GM12873 (cell line): ENCODE data around the gene PLEKHG4.

Source experiments
- CTCF ChIP-seq: IDR thresholded peaks from 2 replicates; pipeline ENCODE4 v1.5.1; 2012; ENCODE audit warnings: low read depth, mild to moderate bottlenecking, moderate library complexity, low read length, control low read depth; ENCODE audit not compliant: insufficient read depth; ENCODE audit errors: missing control alignments

The PLEKHG4 gene

DNA sequence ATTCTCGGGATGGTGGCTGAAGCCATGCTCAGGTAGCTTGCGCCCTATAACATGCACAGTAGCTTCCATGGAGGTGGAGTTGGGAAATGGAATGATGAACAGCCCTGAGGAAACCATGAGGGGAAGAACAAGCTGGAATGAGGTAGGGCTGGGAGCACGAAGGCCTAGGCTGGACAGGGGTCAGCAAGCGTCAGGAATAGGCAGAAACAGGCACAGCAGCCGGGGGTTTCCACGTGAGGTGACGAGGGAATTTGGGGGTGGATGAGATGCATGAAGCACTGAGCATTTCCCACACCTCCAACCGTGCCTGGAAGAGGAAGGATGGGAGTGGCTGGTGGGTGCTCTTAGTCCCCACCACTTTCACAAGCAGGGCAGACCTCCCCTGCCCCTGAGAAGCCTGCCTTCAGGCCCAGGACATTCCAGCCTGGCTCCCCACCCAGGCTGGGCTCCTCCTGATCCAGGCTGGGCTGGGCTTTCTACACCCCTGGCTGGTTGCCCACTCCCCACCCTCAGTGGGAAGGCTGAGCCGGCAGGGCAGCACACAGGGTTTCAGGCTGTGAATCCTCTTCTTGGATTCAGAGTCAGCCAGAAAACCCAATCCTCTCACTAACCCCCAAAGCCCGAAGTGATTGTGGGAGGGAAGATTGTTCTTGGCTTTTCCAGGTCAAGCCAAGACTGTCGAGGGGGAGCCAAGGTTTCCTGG is 21.9 kb downstream of the PLEKHG4 start:
- TF ChIP-seq CTCF, result no peak

DNA sequence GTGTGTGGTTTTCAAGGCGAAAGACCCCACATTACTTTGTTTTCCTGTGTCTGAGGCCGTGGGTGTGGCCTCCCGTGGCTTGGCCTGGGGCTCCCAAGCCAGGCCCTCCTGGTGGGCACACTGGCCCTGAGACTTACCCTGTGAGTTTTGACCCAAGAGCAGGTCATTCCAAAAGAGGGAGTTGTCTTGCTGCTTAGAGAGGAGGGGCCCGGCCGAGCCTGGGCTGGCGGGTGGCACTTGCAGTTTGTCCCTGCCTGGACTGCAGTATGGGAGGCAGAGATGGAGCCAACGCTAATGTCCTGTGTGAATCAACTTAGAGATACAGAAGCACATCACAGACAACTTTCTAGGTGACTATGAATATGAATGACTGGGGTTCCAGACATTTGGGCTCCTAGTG is 22.7 kb downstream of the PLEKHG4 start:
- TF ChIP-seq CTCF, result no peak

- TF ChIP-seq CTCF, result no peak
These were observed 23.6 kb downstream of the PLEKHG4 start for GRCh38 chr16:67302970-67303369.

GRCh38 chr16:67304020-67304419 is 24.7 kb downstream of the PLEKHG4 start:
- TF ChIP-seq CTCF, result no peak

DNA sequence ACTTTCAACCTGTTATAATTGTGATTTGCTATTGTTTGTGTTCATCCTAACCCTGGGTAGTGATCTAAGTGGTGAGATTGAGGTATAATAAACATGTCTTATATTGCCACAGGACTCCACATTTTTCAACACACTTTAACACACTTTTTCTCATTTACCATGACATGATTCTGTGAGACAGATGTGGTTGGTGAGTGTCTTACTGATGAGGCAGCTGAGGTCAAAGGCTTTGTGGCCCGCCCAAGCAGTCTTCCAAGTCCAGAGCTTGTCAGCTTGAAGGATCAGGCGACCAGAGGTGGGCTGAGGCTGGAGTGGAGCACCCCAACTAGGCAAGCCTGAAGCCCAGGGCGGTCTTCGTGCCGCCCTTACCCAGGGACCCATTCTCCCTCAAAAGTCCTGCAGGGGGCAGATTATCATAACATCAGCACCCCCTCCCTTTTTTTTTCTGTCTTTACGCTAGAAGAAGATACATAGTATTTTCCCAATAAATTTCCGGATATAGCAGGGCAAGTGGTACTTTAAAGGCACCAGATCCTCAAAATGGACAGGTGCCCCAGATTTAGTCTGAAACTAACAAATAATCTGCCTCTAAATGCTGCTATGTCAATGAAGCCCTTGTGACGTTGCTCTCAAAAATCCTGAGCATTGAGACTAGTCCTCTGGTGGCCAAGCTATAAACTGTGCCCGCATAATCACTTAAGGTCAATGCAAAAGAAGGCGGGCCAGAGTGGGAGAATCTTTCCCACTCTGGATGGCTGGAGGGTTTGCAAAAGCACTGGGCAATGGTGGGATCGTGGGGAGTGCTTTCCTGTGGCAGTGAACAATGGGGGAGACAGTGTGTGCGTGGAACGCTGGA is 26.1 kb downstream of the PLEKHG4 start:
- no peak for TF ChIP-seq CTCF

DNA sequence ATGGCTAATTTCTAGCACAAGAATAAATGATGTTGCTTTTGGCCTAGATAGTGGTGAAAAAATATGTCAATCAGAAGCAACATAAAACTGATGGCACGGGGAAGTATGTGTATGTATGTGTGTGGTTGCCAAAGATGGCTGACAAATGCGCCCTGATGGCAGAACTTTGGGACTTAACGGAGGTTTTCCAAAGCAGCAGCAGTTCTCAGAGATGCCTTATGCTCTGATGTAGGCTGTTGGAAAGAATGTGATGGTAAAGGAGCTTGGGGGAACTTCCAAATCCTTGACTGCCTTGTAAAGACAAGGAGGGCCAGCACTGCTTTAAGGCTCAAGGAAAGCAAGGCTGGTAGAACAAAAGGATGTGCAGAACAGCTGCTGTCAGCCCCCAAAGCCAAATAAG is 31.2 kb downstream of the PLEKHG4 start:
- no peak for TF ChIP-seq CTCF

DNA sequence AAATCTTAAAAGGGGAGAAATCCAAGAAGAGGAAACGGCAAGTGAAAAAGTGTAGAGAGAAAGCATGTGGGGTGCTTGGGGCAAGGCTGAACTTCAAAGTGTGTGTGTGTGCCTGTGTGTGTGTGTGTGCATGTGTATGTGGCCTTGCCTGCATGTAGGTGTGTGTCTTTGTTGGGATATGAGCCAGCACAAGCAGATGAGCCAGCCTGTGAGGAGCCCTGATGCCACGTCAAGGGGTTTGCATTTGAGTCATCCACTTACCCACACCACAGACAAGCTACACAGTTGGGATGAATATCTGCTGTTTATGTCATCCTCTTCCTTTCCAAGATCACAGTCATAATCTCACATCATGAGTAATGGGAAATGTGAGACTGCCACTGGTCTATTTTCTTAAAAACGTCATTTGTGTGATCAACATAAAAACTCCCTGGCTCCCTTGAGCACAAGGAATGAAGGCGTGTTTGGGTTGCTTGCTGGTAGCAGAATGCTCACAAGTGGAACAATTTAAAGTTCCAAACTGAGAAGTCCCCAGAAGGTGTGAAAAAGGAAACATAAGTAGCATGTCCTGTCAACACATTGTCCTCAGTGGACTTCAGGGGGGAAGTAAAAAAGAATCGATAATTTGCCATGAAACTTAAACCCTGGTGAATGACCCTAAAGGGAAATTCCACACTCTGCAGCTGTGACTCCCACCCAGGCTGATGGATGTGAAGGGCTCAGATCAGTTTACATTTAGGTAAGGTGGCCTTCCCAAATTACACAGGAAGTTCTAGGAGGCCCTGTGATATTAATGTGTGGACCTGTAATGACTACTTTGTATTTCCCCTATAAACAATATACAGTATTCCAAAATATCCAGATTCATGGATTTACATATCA is 32.5 kb downstream of the PLEKHG4 start:
- no peak for TF ChIP-seq CTCF
